Measurements from ENCODE around the gene KCTD20.
"Not testable (repeated sequence)": the region's sequence is repeated elsewhere in the genome, so short reads cannot be mapped to it uniquely, and the experiment has no call there.

Gene KCTD20

GRCh38 chr6:36444470-36444869, 1.7 kb downstream of the KCTD20 start:
- peak; percentile 71 for DNase-seq (ENCODE audit: low read depth)

- no peak for DNase-seq (ENCODE audit: low read depth)
Observed at GRCh38 chr6:36445621-36446020, 2.8 kb downstream of the KCTD20 start.

- DNase-seq (ENCODE audit: low read depth), result not testable (repeated sequence)
Observed at GRCh38 chr6:36449173-36449572, 6.4 kb downstream of the KCTD20 start.

GRCh38 chr6:36452897-36453296, 10.1 kb downstream of the KCTD20 start:
- not testable (repeated sequence) for DNase-seq (ENCODE audit: low read depth)

GRCh38 chr6:36455486-36456027, 12.8 kb downstream of the KCTD20 start:
- no peak for DNase-seq (ENCODE audit: low read depth)

GRCh38 chr6:36459501-36459900, 16.7 kb downstream of the KCTD20 start:
- no peak for DNase-seq (ENCODE audit: low read depth)

- no peak for DNase-seq (ENCODE audit: low read depth)
Observed at GRCh38 chr6:36460916-36461315, 18.1 kb downstream of the KCTD20 start.

- no peak for DNase-seq (ENCODE audit: low read depth)
Observed at GRCh38 chr6:36461646-36462045, 18.8 kb downstream of the KCTD20 start.

- peak; percentile 15 for DNase-seq (ENCODE audit: low read depth)
Observed at GRCh38 chr6:36463676-36464075, 20.9 kb downstream of the KCTD20 start.

GRCh38 chr6:36464233-36464632, 21.4 kb downstream of the KCTD20 start:
- no peak for DNase-seq (ENCODE audit: low read depth)

- DNase-seq (ENCODE audit: low read depth), result no peak
Observed at GRCh38 chr6:36467625-36468024, 24.8 kb downstream of the KCTD20 start.

- no peak for DNase-seq (ENCODE audit: low read depth)
Observed at GRCh38 chr6:36469148-36469661, 26.4 kb downstream of the KCTD20 start.

GRCh38 chr6:36469946-36470345, 27.1 kb downstream of the KCTD20 start:
- DNase-seq (ENCODE audit: low read depth), result no peak

GRCh38 chr6:36478051-36478526, 35.3 kb downstream of the KCTD20 start:
- no peak for DNase-seq (ENCODE audit: low read depth)

- no peak for DNase-seq (ENCODE audit: low read depth)
Observed at GRCh38 chr6:36479256-36479655, 36.5 kb downstream of the KCTD20 start.

GRCh38 chr6:36483326-36483725, 40.5 kb downstream of the KCTD20 start:
- not testable (repeated sequence) for DNase-seq (ENCODE audit: low read depth)

- DNase-seq (ENCODE audit: low read depth), result no peak
Observed at GRCh38 chr6:36484736-36485135, 41.9 kb downstream of the KCTD20 start.

GRCh38 chr6:36487698-36488097, 44.9 kb downstream of the KCTD20 start:
- DNase-seq (ENCODE audit: low read depth), result no peak

- DNase-seq (ENCODE audit: low read depth), result no peak
Observed at GRCh38 chr6:36488221-36488620, 45.4 kb downstream of the KCTD20 start.

- no peak for DNase-seq (ENCODE audit: low read depth)
Observed at GRCh38 chr6:36489426-36489825, 46.6 kb downstream of the KCTD20 start.

GRCh38 chr6:36491378-36491965, 48.7 kb downstream of the KCTD20 start:
- DNase-seq (ENCODE audit: low read depth), result no peak

- no peak for DNase-seq (ENCODE audit: low read depth)
Observed at GRCh38 chr6:36492092-36492491, 49.3 kb downstream of the KCTD20 start.

- no peak for DNase-seq (ENCODE audit: low read depth)
Observed at GRCh38 chr6:36492621-36493020, 49.8 kb downstream of the KCTD20 start.

GRCh38 chr6:36493319-36493718, 50.5 kb downstream of the KCTD20 start:
- no peak for DNase-seq (ENCODE audit: low read depth)

Measured in HS-5 (cell line).